Pancreas (tissue), 10 donors: ENCODE results near the gene YRDC. TPM values are rescaled to one million over a fixed set of nuclear protein-coding genes. Genes with fewer than 3 reads are reported as not detected.

Source experiments
- ATAC-seq, 4 donors: fragments of 200-7000 bp; cut with Tn5 transposase; one replicate each; pipeline versions ENCODE4 v1.8.0 to v1.9.1; 2020; ENCODE audit warnings: mild to moderate bottlenecking in 4 of 4, moderate library complexity in 4 of 4
- DNase-seq, 6 donors: peaks; one replicate each; pipeline ENCODE4 v3.0.0-alpha.2; 2020
- FAIRE-seq: peaks from 2 replicates; lab custom pipeline; 2012; peaks lifted over from hg19 to GRCh38; lab: Jason Lieb, UNC
- H3K27ac ChIP-seq, 4 donors: fragments of 200-600 bp; sonication (generic); 1 replicate in 3 of 4; 2 replicates in 1 of 4; pipeline versions ENCODE4 v1.5.0 to v1.8.0; 2020
- H3K27me3 ChIP-seq, 4 donors: fragments of 200-600 bp; one replicate each; pipeline ENCODE4 v1.8.0; 2021
- H3K36me3 ChIP-seq, 3 donors: fragments of 200-600 bp; sonication (generic) in 1 of 3; one replicate each; pipeline versions ENCODE4 v1.5.0 to v1.8.0; 2020 to 2021
- H3K4me1 ChIP-seq, 3 donors: fragments of 200-600 bp; one replicate each; pipeline ENCODE4 v1.8.0; 2021
- H3K4me3 ChIP-seq, 4 donors: fragments of 200-600 bp; sonication (generic) in 2 of 4; one replicate each; pipeline versions ENCODE4 v1.5.0 to v1.8.0; 2020 to 2021
- H3K9me3 ChIP-seq, 4 donors: fragments of 200-600 bp; one replicate each; pipeline ENCODE4 v1.8.0; 2021
- WGBS, 2 donors: extraction: QIAGEN DNeasy Blood & Tissue Kit; methylation state at CpG; one replicate each; pipeline ENCODE4 v1.1.7; 2013; 5-methylcytosine and 5-hydroxymethylcytosine counted together
- intact Hi-C, 3 donors: fragments of 100-400 bp; cut with DNase I; formaldehyde crosslinking; loops; one replicate each; pipeline versions ENCODE4 v1.11.1 to v1.14.2; 2022
- polyA plus RNA-seq, 2 donors: library from polyadenylated mRNA; stranded (reverse); fragments of 200-250 nt; gene quantifications; one replicate each; pipeline ENCODE4 v1.2.3, GENCODE V29; 2013
- total RNA-seq, 6 donors: library from RNA; stranded (reverse); fragmentation: NEBNext Ultra II Directional in 4 of 6; extraction: Animal tissue kit (Norgen Biotek cat#: 25700) in 4 of 6; gene quantifications; one replicate each; pipeline versions ENCODE4 v1.2.1 to v1.2.4, GENCODE V29; 2021 to 2023
- TF ChIP-seq, protein P1 (sequence below), 4 donors: fragments of 200-600 bp; sonication (generic) in 3 of 4; IDR thresholded peaks; one replicate each; pipeline versions ENCODE4 v1.5.0 to v1.8.0; 2021; ENCODE audit warnings: antibody characterized with exemption in 4 of 4
- donor health status: healthy with polysubstance abuse.
- donor health status: DM: no; HTN: no; CAD: no; lungs with moderate emphysema.
- donor health status: DM: no; HTN: no; CAD: no.
- donor health status: control.
- donor health status: control.
- donor health status: Bipolar disorder and iron deficiency.
- donor health status: DM: yes; HTN: yes; CAD: no.
- donor health status: DM: no; HTN: no; CAD: no.
- donor health status: DM: no; HTN: no; CAD: no.
- donor health status: DM: yes; HTN: yes; CAD: no.

Gene YRDC
- total and polyA plus RNA-seq, 8 donors: 4.8 to 11.9 (median 6.2) TPM

DNA sequence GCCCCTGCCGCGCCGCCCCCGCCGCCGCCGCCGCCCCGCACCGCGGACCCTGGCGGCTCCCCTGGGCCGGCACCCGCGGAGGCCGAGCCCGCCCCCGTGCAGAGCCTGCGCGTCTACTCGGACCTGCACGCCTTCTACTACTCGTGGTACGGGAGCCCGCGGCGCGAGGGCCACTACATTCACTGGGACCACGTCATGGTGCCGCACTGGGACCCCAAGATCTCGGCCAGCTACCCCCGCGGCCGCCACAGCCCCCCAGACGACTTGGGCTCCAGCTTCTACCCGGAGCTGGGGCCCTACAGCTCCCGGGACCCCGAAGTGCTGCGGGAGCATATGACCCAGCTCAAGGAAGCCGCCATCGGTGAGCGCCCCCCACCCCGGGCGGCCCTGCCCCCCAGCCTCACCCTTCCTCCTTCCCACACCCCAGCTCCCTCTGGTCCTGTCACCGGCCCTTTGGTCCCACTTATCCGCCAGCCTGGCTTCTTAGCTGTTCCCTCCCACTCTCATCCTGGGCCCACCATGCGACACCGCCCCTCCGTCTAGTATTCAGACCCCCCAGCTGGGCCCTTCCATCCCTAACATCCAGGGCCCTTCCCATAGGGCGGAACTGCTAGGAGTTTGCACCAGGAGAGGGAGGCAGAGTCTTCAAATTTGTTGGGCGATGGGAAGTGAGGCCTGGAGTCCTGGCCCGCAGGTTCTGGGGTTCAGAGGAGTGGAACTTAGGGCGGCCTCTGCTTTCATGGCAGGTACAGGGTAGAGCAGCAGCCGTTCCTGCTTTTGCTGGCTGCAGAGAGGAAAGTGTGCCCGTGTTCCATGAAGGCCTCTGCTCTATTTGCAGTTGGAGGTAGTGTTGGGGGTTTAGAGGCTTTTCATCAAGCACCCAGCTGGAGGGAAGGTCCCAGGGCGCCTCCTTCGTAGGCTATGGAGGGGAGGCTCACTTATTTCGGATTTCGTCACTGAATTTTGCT, 13.4 kb downstream of the YRDC start:
- H3K36me3 ChIP-seq: no peaks in the 10 kb centered on the region
- TF ChIP-seq, protein P1, sequence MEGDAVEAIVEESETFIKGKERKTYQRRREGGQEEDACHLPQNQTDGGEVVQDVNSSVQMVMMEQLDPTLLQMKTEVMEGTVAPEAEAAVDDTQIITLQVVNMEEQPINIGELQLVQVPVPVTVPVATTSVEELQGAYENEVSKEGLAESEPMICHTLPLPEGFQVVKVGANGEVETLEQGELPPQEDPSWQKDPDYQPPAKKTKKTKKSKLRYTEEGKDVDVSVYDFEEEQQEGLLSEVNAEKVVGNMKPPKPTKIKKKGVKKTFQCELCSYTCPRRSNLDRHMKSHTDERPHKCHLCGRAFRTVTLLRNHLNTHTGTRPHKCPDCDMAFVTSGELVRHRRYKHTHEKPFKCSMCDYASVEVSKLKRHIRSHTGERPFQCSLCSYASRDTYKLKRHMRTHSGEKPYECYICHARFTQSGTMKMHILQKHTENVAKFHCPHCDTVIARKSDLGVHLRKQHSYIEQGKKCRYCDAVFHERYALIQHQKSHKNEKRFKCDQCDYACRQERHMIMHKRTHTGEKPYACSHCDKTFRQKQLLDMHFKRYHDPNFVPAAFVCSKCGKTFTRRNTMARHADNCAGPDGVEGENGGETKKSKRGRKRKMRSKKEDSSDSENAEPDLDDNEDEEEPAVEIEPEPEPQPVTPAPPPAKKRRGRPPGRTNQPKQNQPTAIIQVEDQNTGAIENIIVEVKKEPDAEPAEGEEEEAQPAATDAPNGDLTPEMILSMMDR (IDR thresholded peaks at IDR 0.05): no peak
- ATAC-seq (peak; percentile 8 to 26 (median 12)), FAIRE-seq (no peak), DNase-seq (peak in 2 of 6 donors; percentile 36 to 80)
- H3K4me1 ChIP-seq: peaks cover 0 to 5% (median 0%) of the 10 kb centered on the region in 3 donors
- intact Hi-C loops: no loop called here
- 15 to 20% methylated on average over 36 to 59 of the region's 59 CpGs for WGBS, 2 donors
- no peak overlapping the region for H3K27ac ChIP-seq
- H3K9me3 ChIP-seq: no peaks in the 10 kb centered on the region
- H3K4me3 ChIP-seq: peak overlapping the region; percentile 37 to 62 (median 51)
- H3K27me3 ChIP-seq: no peaks in the 10 kb centered on the region

DNA sequence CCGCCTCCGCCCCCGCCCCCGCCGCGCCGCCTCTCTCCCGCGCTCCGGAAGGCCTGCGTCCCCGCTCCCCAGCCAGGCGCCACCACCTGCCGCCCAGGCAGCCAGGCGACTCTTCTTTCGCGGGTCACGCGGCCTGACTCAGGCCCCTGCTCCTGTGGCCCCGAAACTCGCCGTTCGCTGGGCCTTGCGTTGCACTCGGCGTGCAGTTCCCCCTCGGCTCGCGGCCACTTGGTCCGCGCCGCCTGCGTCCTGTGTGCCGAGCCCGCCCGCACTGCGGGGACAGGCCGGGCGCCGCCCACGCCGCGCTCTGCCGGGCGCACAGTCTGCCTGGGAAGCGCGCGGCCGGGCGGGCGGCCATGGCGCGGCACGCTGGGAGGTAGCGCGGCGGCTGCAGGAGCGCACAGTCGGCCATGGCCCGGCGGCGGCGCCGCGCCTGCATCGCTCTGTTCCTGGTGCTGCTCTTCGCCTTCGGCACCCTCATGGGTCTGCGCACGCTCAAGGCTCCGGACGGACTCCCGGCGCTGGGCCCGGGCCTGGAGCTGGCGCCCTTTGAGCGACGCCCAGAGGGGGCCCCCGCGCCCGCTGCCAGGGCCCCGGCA, 14.1 kb downstream of the YRDC start, which contains the start of gene MANEAL:
Gene MANEAL, plus strand, starts transcription at position 75 of the 599 bp plus-strand sequence. Its CDS starts 336 bp downstream, at position 411.
- intact Hi-C loops: no loop called here
- 1% methylated on average over 32 to 78 of the region's 82 CpGs for WGBS, 2 donors
- no peak for FAIRE-seq
- TF ChIP-seq, protein P1 (IDR thresholded peaks at IDR 0.05): no peak
- peak within 1 kb of the TSS; percentile 37 to 62 (median 51) for H3K4me3 ChIP-seq
- no peaks in the 10 kb centered on the region for H3K9me3 ChIP-seq
- DNase-seq: peak; percentile 35 to 81 (median 64)
- H3K27me3 ChIP-seq: no peaks in the 10 kb centered on the region
- peaks cover 0 to 5% (median 0%) of the 10 kb centered on the region in 3 donors for H3K4me1 ChIP-seq
- ATAC-seq: peak; percentile 79 to 93 (median 87)
- no peak within 1 kb of the TSS for H3K27ac ChIP-seq
- no peaks in the 10 kb centered on the region for H3K36me3 ChIP-seq

DNA sequence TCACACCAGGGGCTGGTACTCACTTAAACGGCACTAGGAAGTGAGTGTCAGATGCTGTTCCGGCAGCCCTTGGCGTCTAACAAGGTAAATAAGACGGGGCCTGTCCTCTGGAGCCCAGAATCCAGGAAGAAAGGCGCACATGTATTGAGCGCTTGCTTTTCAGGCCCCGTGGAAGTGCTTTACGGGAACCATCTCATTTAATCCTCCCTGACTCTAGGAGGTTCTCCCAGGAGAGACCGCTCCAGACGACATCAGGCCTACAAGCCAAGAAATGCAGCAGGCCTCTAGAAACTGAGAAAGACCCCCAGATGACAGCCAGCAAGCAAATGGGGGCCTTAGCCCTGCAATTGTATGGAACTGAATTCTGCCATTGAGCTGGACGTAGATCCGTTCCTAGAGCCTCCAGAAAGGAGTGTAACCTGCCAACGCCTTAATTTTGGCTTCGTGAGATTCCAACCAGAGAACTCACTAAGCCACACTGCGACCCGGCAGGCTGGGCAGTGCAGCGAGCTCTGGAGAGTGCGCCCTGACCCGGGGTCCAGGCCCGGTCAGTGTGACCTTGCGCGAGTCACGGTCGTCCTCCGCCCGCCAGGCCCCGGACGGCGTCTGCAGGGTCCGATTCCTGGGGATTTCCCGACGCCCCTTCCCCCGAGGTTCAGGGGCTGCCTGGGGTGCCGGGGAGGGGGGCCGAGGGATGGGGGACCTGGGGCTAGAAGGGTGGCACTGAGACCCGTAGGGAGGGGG, 14.9 kb downstream of the YRDC start:
- peak in 2 of 6 donors; percentile 60 to 72 for DNase-seq

GRCh38 chr1:37782491-37782890, 25.5 kb downstream of the YRDC start:
- Histone ChIP-seq H3K27ac (no peak overlapping the region), H3K4me3 (no peak overlapping the region), H3K27me3 (peaks cover 0 to 13% (median 0%) of the 10 kb centered on the region in 4 donors), H3K36me3 (no peaks in the 10 kb centered on the region), H3K9me3 (no peaks in the 10 kb centered on the region), H3K4me1 (no peaks in the 10 kb centered on the region)
- WGBS, 2 donors: 56 to 72% methylated on average over 17 of the region's 17 CpGs
- FAIRE-seq: no peak
- no peak for DNase-seq
- intact Hi-C loops: no loop called here
- TF ChIP-seq, protein P1 (IDR thresholded peaks at IDR 0.05): no peak
- ATAC-seq: no peak

More for the DNA sequence above, 14.9 kb downstream of the YRDC start:
- intact Hi-C loops: no loop called here
- Histone ChIP-seq H3K9me3 (no peaks in the 10 kb centered on the region), H3K36me3 (no peaks in the 10 kb centered on the region), H3K4me3 (peak overlapping the region; percentile 37 to 62 (median 51)), H3K27ac (no peak overlapping the region), H3K27me3 (peaks cover 0 to 3% (median 0%) of the 10 kb centered on the region in 4 donors), H3K4me1 (peaks cover 0 to 5% (median 0%) of the 10 kb centered on the region in 3 donors)
- ATAC-seq: peak in 2 of 4 donors; percentile 7 to 10
- FAIRE-seq: no peak
- TF ChIP-seq, protein P1 (IDR thresholded peaks at IDR 0.05): no peak
- 34 to 36% methylated on average over 34 to 36 of the region's 36 CpGs for WGBS, 2 donors
